Activated CD4-positive, alpha-beta memory T cell treated with anti-CD3 and anti-CD28 coated beads, Interleukin-2, amount 10 ng/mL, durations not matched to agents 7 days and 5 days (primary cell): Measurements from ENCODE around the gene PRKAR2A. TPM values are rescaled to one million over a fixed set of nuclear protein-coding genes. Genes with fewer than 3 reads are reported as not detected.
"Not testable (repeated sequence)": the region's sequence is repeated elsewhere in the genome, so short reads cannot be mapped to it uniquely, and the experiment has no call there.

Source experiments
- CTCF ChIA-PET: fragments of 350-600 bp; sonication (Branson Sonifier 250); formaldehyde crosslinking; loops from one replicate; lab custom pipeline; 2021; ENCODE audit warnings: antibody characterized with exemption, inconsistent platforms; lab: Charles Lee
- POLR2A ChIA-PET: fragments of 350-600 bp; sonication (Branson Sonifier 250); formaldehyde crosslinking; loops from one replicate; lab custom pipeline; 2021; ENCODE audit warnings: antibody characterized with exemption; lab: Charles Lee
- DNase-seq: peaks from one replicate; pipeline ENCODE4 v3.0.0-alpha.2; 2020
- H3K27ac Mint-ChIP-seq: one replicate; pipeline ENCODE4 v1.8.0; 2021; ENCODE audit warnings: mild to moderate bottlenecking, mixed read lengths
- H3K27me3 Mint-ChIP-seq: one replicate; pipeline ENCODE4 v1.8.0; 2021; ENCODE audit warnings: mixed read lengths
- H3K36me3 Mint-ChIP-seq: one replicate; pipeline ENCODE4 v1.8.0; 2021; ENCODE audit warnings: low read depth, mixed read lengths
- H3K4me1 Mint-ChIP-seq: one replicate; pipeline ENCODE4 v1.8.0; 2021; ENCODE audit warnings: mixed read lengths
- H3K4me3 Mint-ChIP-seq: one replicate; pipeline ENCODE4 v1.8.0; 2021; ENCODE audit warnings: mild to moderate bottlenecking, mixed read lengths
- H3K9me3 Mint-ChIP-seq: one replicate; pipeline ENCODE4 v1.8.0; 2021; ENCODE audit warnings: mixed read lengths
- total RNA-seq, 2 experiments: library from RNA; stranded (reverse); gene quantifications; one replicate each; pipeline ENCODE4 v1.2.3, GENCODE V29; 2021

PRKAR2A gene
- total RNA-seq, 2 experiments from 2014 or later: 28.3 to 29.7 TPM

DNA sequence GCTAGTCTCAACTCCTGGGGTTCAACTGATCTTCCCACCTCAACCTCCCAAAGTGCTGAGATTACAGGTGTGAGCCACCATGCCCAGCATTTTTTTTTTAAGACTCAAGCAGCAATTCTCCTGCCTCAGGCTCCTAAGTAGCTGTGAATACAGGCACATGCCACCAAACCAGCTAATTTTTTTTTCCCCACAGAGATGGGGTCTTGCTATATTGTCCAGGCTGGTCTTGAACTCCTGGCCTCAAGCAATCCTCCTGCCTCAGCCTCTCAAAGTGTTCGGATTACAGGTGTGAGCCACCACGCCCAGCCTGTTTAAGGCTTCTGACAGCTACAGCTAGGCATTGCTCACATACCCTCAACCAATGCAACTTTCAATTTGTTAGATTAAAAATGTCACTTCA is 54.2 kb downstream of the PRKAR2A start:
- H3K27me3 Mint-ChIP-seq, H3K36me3 Mint-ChIP-seq, H3K4me3 Mint-ChIP-seq, POLR2A ChIA-PET, H3K4me1 Mint-ChIP-seq, H3K9me3 Mint-ChIP-seq, H3K27ac Mint-ChIP-seq, DNase-seq: not testable (repeated sequence)
- CTCF ChIA-PET: interaction anchor here (0.6 kb wide), 1 partner anchor 124 kb away, joined by 3 read pairs; no protein-coding TSS in a partner anchor

GRCh38 chr3:48789665-48790064 is 58.0 kb downstream of the PRKAR2A start:
- Mint-ChIP-seq H3K27ac (no peak overlapping the region), H3K27me3 (no peaks in the 10 kb centered on the region), H3K4me1 (peaks cover 11% of the 10 kb centered on the region), H3K4me3 (no peak overlapping the region), H3K36me3 (peaks cover 13% of the 10 kb centered on the region), H3K9me3 (no peaks in the 10 kb centered on the region)
- no peak for DNase-seq
- ChIA-PET CTCF (interaction anchor here (0.6 kb wide), 1 partner anchor 95 kb away, joined by 3 read pairs; no protein-coding TSS in a partner anchor), POLR2A (no interaction called here)

DNA sequence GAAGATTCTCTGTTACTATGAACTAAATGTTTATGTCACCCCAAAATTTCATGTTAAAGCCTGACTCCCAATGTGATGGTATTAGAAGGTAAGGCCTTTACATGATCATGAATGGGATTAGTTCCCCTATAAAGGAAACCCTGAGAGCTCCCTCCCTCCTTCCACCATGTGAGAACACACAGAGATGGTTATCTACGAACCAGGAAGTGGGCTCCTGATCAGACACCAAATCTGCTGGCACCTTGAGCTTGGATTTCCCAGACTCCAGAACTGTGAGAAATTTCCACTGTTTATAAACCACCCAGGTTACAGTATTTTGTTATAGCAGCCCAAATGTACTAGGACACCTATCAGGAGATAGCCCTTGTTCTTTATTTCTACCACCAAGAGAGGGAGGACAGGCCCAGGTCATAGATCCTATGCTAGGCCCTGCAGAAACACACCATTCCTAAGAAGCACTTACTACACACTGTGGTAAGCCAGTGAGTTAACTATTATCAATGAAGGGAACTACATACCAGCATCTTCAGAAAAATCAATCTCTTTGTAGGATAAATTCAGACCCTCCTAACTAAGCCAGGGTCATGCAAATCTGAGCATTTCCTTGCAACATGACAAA is 59.0 kb downstream of the PRKAR2A start:
- Mint-ChIP-seq H3K27ac (no peak overlapping the region), H3K9me3 (no peaks in the 10 kb centered on the region), H3K36me3 (peaks cover 13% of the 10 kb centered on the region), H3K4me3 (no peak overlapping the region), H3K27me3 (no peaks in the 10 kb centered on the region), H3K4me1 (peaks cover 11% of the 10 kb centered on the region)
- CTCF ChIA-PET: no interaction called here
- DNase-seq: no peak
- POLR2A ChIA-PET: no interaction called here

DNA sequence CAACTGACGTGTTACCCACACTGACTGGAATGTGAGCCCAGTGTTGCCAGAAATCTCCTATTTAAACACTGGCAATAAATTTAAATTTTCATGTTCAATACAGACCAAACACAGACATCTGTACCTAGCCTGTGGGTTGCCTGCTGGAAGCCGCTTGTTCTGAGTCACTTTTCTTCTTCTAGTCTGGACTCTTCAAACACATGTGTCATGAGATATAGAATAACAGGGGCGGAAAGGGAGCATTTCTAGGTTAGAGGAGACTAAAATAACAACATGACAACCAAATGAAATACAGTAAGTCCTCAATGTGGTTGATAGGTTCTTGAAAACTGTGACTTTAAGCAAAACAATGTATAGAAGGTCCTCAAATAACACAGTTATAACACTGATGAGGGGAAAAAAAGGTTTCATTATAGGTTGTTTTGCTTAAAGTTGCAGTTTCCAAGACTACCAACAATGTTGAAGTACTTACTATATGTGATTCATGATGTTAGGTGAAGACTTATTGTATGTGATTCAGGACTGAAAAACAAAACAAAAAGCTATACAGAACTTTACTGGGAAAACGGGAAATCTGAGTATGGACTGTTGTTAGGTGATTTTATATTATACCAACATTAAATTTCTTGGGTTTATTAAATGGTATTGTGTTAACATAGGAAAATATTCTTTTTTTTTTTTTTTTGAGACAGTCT is 63.1 kb downstream of the PRKAR2A start:
- ChIA-PET CTCF (interaction anchor here (0.7 kb wide), 1 partner anchor 782 kb away, joined by 3 read pairs; no protein-coding TSS in a partner anchor), POLR2A (interaction anchor here (0.6 kb wide), 1 partner anchor 639 kb away, joined by 3 read pairs; no protein-coding TSS in a partner anchor)
- Mint-ChIP-seq H3K4me1 (peaks cover 10% of the 10 kb centered on the region), H3K9me3 (no peaks in the 10 kb centered on the region), H3K27ac (no peak overlapping the region), H3K36me3 (peaks cover 17% of the 10 kb centered on the region), H3K4me3 (no peak overlapping the region), H3K27me3 (no peaks in the 10 kb centered on the region)
- DNase-seq: no peak

- DNase-seq: no peak
- ChIA-PET POLR2A (no interaction called here), CTCF (interaction anchor here (0.7 to 1.5 kb wide), 2 partner anchors 44 to 619 kb away, joined by 3 to 4 read pairs; no protein-coding TSS in a partner anchor)
- Mint-ChIP-seq H3K27ac (no peak overlapping the region), H3K36me3 (peaks cover 16% of the 10 kb centered on the region), H3K27me3 (no peaks in the 10 kb centered on the region), H3K9me3 (no peaks in the 10 kb centered on the region), H3K4me1 (peaks cover 2% of the 10 kb centered on the region), H3K4me3 (no peak overlapping the region)
Measured at GRCh38 chr3:48783304-48783703, 64.4 kb downstream of the PRKAR2A start.

- no peak overlapping the region for H3K4me3 Mint-ChIP-seq
- ChIA-PET CTCF (interaction anchor here (1.5 kb wide), 1 partner anchor 42 kb away, joined by 4 read pairs; no protein-coding TSS in a partner anchor), POLR2A (no interaction called here)
- no peaks in the 10 kb centered on the region for H3K27me3 Mint-ChIP-seq
- no peaks in the 10 kb centered on the region for H3K4me1 Mint-ChIP-seq
- H3K27ac Mint-ChIP-seq: no peak overlapping the region
- peaks cover 16% of the 10 kb centered on the region for H3K36me3 Mint-ChIP-seq
- DNase-seq: no peak
- H3K9me3 Mint-ChIP-seq: no peaks in the 10 kb centered on the region
Measured at GRCh38 chr3:48782046-48782445, 65.6 kb downstream of the PRKAR2A start.

- H3K9me3 Mint-ChIP-seq, H3K4me1 Mint-ChIP-seq, DNase-seq, POLR2A ChIA-PET, H3K27me3 Mint-ChIP-seq, H3K27ac Mint-ChIP-seq, H3K4me3 Mint-ChIP-seq: not testable (repeated sequence)
- peaks cover 14% of the 10 kb centered on the region for H3K36me3 Mint-ChIP-seq
- CTCF ChIA-PET: interaction anchor here (0.6 kb wide), 1 partner anchor 48 kb away, joined by 3 read pairs; no protein-coding TSS in a partner anchor
Measured at GRCh38 chr3:48778565-48778964, 69.1 kb downstream of the PRKAR2A start.

DNA sequence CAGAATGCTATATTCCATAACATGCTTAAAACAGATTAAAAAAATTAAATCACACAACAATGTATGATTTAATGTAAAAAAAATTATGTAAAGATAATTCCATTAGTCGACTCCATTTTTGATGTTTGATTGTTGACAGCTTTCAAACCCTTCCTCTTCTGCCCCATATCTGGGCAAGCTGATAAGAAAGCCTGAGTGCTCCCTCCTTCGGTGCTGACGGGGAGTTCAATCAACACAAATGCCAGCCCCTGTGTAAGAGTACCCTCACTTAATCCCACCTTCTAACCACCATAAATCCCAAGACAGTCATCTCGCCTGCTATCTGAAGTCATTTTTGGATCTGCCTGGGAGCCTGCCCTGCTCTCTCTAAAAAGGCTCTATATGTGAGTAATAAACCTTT is 70.8 kb downstream of the PRKAR2A start:
- Mint-ChIP-seq H3K4me3 (no peak overlapping the region), H3K27me3 (no peaks in the 10 kb centered on the region), H3K27ac (no peak overlapping the region), H3K36me3 (peaks cover 12% of the 10 kb centered on the region), H3K9me3 (no peaks in the 10 kb centered on the region), H3K4me1 (no peaks in the 10 kb centered on the region)
- CTCF ChIA-PET: no interaction called here
- POLR2A ChIA-PET: no interaction called here
- no peak for DNase-seq

- ChIA-PET CTCF (interaction anchor here (1.3 kb wide), 1 partner anchor 30 kb away, joined by 3 read pairs; no protein-coding TSS in a partner anchor), POLR2A (interaction anchor here (0.6 kb wide), 1 partner anchor 150 kb away, joined by 4 read pairs; no protein-coding TSS in a partner anchor)
- Mint-ChIP-seq H3K4me3 (no peak overlapping the region), H3K9me3 (no peaks in the 10 kb centered on the region), H3K36me3 (peaks cover 14% of the 10 kb centered on the region), H3K4me1 (no peaks in the 10 kb centered on the region), H3K27me3 (no peaks in the 10 kb centered on the region), H3K27ac (no peak overlapping the region)
- no peak for DNase-seq
Measured at GRCh38 chr3:48770192-48770502, 77.5 kb downstream of the PRKAR2A start.

GRCh38 chr3:48765376-48765775 is 82.3 kb downstream of the PRKAR2A start:
- Mint-ChIP-seq H3K36me3 (peaks cover 10% of the 10 kb centered on the region), H3K27me3 (no peaks in the 10 kb centered on the region), H3K9me3 (no peaks in the 10 kb centered on the region), H3K4me3 (no peak overlapping the region), H3K4me1 (no peaks in the 10 kb centered on the region), H3K27ac (no peak overlapping the region)
- DNase-seq: no peak
- CTCF ChIA-PET: interaction anchor here (0.6 to 1.6 kb wide), 8 partner anchors 26 to 1414 kb away, joined by 3 to 4 read pairs (median 3); no protein-coding TSS in a partner anchor
- POLR2A ChIA-PET: no interaction called here

- ChIA-PET POLR2A (no interaction called here), CTCF (no interaction called here)
- no peaks in the 10 kb centered on the region for H3K4me1 Mint-ChIP-seq
- H3K36me3 Mint-ChIP-seq: peaks cover 11% of the 10 kb centered on the region
- H3K27ac Mint-ChIP-seq: no peak overlapping the region
- no peaks in the 10 kb centered on the region for H3K9me3 Mint-ChIP-seq
- no peak for DNase-seq
- no peak overlapping the region for H3K4me3 Mint-ChIP-seq
- no peaks in the 10 kb centered on the region for H3K27me3 Mint-ChIP-seq
Measured at GRCh38 chr3:48762816-48763215, 84.9 kb downstream of the PRKAR2A start.

DNA sequence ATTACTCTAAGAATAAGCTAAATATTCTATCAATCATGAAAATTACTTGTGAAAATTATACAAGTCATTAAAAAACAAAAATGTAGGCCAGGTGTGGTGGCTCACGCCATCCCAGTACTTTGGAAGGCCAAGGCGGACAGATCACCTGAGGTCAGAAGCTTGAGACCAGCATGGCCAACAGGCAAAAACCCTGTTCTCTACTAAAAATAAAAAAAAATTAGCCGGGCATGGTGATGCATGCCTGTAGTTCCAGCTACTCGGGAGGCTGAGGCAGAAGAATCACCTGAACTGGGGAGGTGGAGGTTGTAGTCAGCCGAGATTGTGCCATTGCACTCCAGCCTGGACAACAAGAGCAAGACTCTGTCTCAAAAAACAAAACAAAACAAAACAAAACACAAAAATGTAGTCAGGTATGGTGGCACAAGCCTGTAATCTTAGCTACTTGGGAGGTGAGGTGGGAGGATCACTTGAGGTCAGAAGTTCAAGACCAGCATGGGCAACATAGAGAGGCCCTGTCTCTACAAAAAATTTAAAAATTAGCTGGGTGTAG is 87.6 kb downstream of the PRKAR2A start:
- not testable (repeated sequence) for H3K27me3 Mint-ChIP-seq
- H3K36me3 Mint-ChIP-seq: peaks cover 12% of the 10 kb centered on the region

DNA sequence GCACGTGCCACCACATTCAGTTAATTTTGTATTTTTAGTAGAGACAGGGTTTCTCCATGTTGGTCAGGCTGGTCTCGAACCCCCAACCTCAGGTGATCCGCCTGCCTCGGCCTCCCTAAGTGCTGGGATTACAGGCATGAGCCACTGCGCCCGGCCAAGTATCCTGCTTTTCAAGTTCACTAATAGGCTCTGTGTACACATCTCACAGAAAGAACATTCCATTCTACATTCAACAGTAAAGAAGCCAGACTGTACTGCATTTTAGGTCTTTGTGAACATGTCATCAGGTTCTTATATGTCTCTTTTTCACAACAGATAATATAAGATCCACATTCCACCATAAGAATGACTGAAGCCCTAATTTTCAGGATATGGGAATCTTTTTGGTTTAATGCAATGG is 88.1 kb downstream of the PRKAR2A start:
- not testable (repeated sequence) for H3K4me3 Mint-ChIP-seq, H3K27me3 Mint-ChIP-seq, H3K27ac Mint-ChIP-seq, DNase-seq, H3K36me3 Mint-ChIP-seq, H3K9me3 Mint-ChIP-seq, H3K4me1 Mint-ChIP-seq
- ChIA-PET CTCF (interaction anchor here (1.1 kb wide), 2 partner anchors 20 to 144 kb away, joined by 3 to 4 read pairs; no protein-coding TSS in a partner anchor), POLR2A (interaction anchor here (1.3 kb wide), 1 partner anchor 42 kb away, joined by 4 read pairs; the partner anchor contains the start of gene IP6K2)

More for the DNA sequence above, 87.6 kb downstream of the PRKAR2A start:
- ChIA-PET CTCF (interaction anchor here (0.7 to 2.0 kb wide), 6 partner anchors 20 to 398 kb away, joined by 3 to 5 read pairs (median 4); no protein-coding TSS in a partner anchor), POLR2A (interaction anchor here (0.6 to 1.3 kb wide), 2 partner anchors 43 to 75 kb away, joined by 3 to 4 read pairs; partner anchors contain the start of gene IP6K2)
- not testable (repeated sequence) for DNase-seq, H3K4me3 Mint-ChIP-seq, H3K27ac Mint-ChIP-seq, H3K9me3 Mint-ChIP-seq, H3K4me1 Mint-ChIP-seq
